ENCODE data around the gene HMCN2. TPM values are rescaled to one million over a fixed set of nuclear protein-coding genes. Genes with fewer than 3 reads are reported as not detected.

Gene HMCN2
- total and polyA plus RNA-seq, 2 donors (not counting 3 experiments of a cell fraction or from before 2014, with no cell fraction given): 0.04 to 0.24 TPM

GRCh38 chr9:130343445-130343918 is 77.9 kb downstream of the HMCN2 start:
- no peak overlapping the region for H3K4me2 ChIP-seq (ENCODE audit: insufficient read depth, low read length)
- BruUV-seq (replicated peaks): no TSS peak
- no peaks in the 10 kb centered on the region for H3K9me3 ChIP-seq (replicated peaks; ENCODE audit: control insufficient read depth, insufficient read depth, low read length)
- no peaks in the 10 kb centered on the region for H3K9me1 ChIP-seq (replicated peaks; ENCODE audit: control insufficient read depth, extremely low read depth, insufficient read depth, low read length)
- dilution Hi-C loops (cut with MboI; ENCODE audit: extremely low pct_ligation_motif_present, low sequenced_read_pairs) (no loop called here), intact Hi-C loops (cut with micrococcal nuclease) (loop anchor here (1.0 to 2.0 kb wide), 4 partner anchors 79 to 236 kb away; partner anchors contain the start of gene HMCN2)
- CTCF ChIA-PET: interaction anchor here (0.9 to 3.5 kb wide), 8 partner anchors 10 to 236 kb away, joined by 3 to 21 read pairs (median 4); partner anchors contain the start of gene HMCN2
- no peaks in the 10 kb centered on the region for H3K36me3 ChIP-seq (ENCODE audit: control insufficient read depth in 2 of 2, extremely low read depth in 1 of 2, insufficient read depth in 2 of 2, low read length in 2 of 2)
- H4K20me1 ChIP-seq (replicated peaks; ENCODE audit: control insufficient read depth, extremely low read depth, insufficient read depth, low read length): no peaks in the 10 kb centered on the region
- no peak overlapping the region for H3K4me3 ChIP-seq (replicated peaks in 1 of 3; ENCODE audit: insufficient read depth in 1 of 3, low read depth in 1 of 3, low read length in 3 of 3)
- FAIRE-seq (no peak), DNase-seq (ENCODE audit: low read depth, low spot score) (no peak)
- no peaks in the 10 kb centered on the region for H3K27me3 ChIP-seq (ENCODE audit: control insufficient read depth in 2 of 2, insufficient read depth in 2 of 2, low read length in 2 of 2)
- no peaks in the 10 kb centered on the region for H3K79me2 ChIP-seq (ENCODE audit: control insufficient read depth, insufficient read depth, low read length)
- no peak overlapping the region for H2AFZ ChIP-seq (ENCODE audit: low read depth, low read length)
- TF ChIP-seq FOS (IDR thresholded peaks at IDR 0.05; ENCODE audit: borderline replicate concordance, insufficient read depth, low read length): no peak
- TF ChIP-seq, protein P1, sequence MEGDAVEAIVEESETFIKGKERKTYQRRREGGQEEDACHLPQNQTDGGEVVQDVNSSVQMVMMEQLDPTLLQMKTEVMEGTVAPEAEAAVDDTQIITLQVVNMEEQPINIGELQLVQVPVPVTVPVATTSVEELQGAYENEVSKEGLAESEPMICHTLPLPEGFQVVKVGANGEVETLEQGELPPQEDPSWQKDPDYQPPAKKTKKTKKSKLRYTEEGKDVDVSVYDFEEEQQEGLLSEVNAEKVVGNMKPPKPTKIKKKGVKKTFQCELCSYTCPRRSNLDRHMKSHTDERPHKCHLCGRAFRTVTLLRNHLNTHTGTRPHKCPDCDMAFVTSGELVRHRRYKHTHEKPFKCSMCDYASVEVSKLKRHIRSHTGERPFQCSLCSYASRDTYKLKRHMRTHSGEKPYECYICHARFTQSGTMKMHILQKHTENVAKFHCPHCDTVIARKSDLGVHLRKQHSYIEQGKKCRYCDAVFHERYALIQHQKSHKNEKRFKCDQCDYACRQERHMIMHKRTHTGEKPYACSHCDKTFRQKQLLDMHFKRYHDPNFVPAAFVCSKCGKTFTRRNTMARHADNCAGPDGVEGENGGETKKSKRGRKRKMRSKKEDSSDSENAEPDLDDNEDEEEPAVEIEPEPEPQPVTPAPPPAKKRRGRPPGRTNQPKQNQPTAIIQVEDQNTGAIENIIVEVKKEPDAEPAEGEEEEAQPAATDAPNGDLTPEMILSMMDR (IDR thresholded peaks at IDR 0.05; ENCODE audit: extremely low read depth in 1 of 2, insufficient read depth in 1 of 2, low read depth in 1 of 2, low read length in 2 of 2): peak; percentile 61 to 82
- TF ChIP-seq MYC (IDR thresholded peaks at IDR 0.05; ENCODE audit: low read depth, low read length): no peak
- POLR2A ChIA-PET: no interaction called here
- no peaks in the 10 kb centered on the region for H3K4me1 ChIP-seq (ENCODE audit: control insufficient read depth, extremely low read depth, insufficient read depth, low read length)
- H3K27ac ChIP-seq (ENCODE audit: insufficient read depth, low read depth, low read length): no peak overlapping the region
- H3K9ac ChIP-seq (replicated peaks; ENCODE audit: extremely low read depth, insufficient read depth, low read length): no peak overlapping the region

- TF ChIP-seq POLR2A (IDR thresholded peaks at IDR 0.05; ENCODE audit: low read depth, low read length) (no peak), JUN (IDR thresholded peaks at IDR 0.05; ENCODE audit: borderline replicate concordance, insufficient read depth, insufficient read length, low read depth) (no peak), POLR2AphosphoS5 (IDR thresholded peaks at IDR 0.05; ENCODE audit: insufficient read depth, low read depth, low read length) (no peak), MYC (IDR thresholded peaks at IDR 0.05; ENCODE audit: low read depth, low read length) (no peak), MAX (IDR thresholded peaks at IDR 0.05; ENCODE audit: insufficient read depth, insufficient read length) (no peak), EZH2 (IDR thresholded peaks at IDR 0.05; ENCODE audit: borderline replicate concordance, low read depth, low read length, severe bottlenecking) (no peak), GATA2 (IDR thresholded peaks at IDR 0.05; ENCODE audit: insufficient read depth, insufficient read length, low read depth, low read length) (no peak), FOS (IDR thresholded peaks at IDR 0.05; ENCODE audit: borderline replicate concordance, insufficient read depth, low read length) (no peak)
- TF ChIP-seq, protein P1 (IDR thresholded peaks at IDR 0.05; ENCODE audit: extremely low read depth in 1 of 2, insufficient read depth in 1 of 2, low read depth in 1 of 2, low read length in 2 of 2): no peak
- no peak for FAIRE-seq
Observed at GRCh38 chr9:130344366-130344765, 78.8 kb downstream of the HMCN2 start.

More at GRCh38 chr9:130344366-130344765, 78.8 kb downstream of the HMCN2 start:
- POLR2A ChIA-PET: no interaction called here
- intact Hi-C loops (cut with micrococcal nuclease): no loop called here
- no peak overlapping the region for H3K9ac ChIP-seq (replicated peaks; ENCODE audit: extremely low read depth, insufficient read depth, low read length)
- CTCF ChIA-PET: no interaction called here
- BruUV-seq (replicated peaks): no TSS peak
- no peak overlapping the region for H3K4me2 ChIP-seq (ENCODE audit: insufficient read depth, low read length)
- H4K20me1 ChIP-seq (replicated peaks; ENCODE audit: control insufficient read depth, extremely low read depth, insufficient read depth, low read length): no peaks in the 10 kb centered on the region
- no peaks in the 10 kb centered on the region for H3K36me3 ChIP-seq (ENCODE audit: control insufficient read depth in 2 of 2, extremely low read depth in 1 of 2, insufficient read depth in 2 of 2, low read length in 2 of 2)
- H3K79me2 ChIP-seq (ENCODE audit: control insufficient read depth, insufficient read depth, low read length): no peaks in the 10 kb centered on the region
- no peak overlapping the region for H3K4me3 ChIP-seq (replicated peaks in 1 of 3; ENCODE audit: insufficient read depth in 1 of 3, low read depth in 1 of 3, low read length in 3 of 3)
- DNase-seq (ENCODE audit: low read depth, low spot score): no peak
- no peaks in the 10 kb centered on the region for H3K9me1 ChIP-seq (replicated peaks; ENCODE audit: control insufficient read depth, extremely low read depth, insufficient read depth, low read length)
- H3K27me3 ChIP-seq (ENCODE audit: control insufficient read depth in 2 of 2, insufficient read depth in 2 of 2, low read length in 2 of 2): no peaks in the 10 kb centered on the region
- no peaks in the 10 kb centered on the region for H3K9me3 ChIP-seq (replicated peaks; ENCODE audit: control insufficient read depth, insufficient read depth, low read length)
- no peaks in the 10 kb centered on the region for H3K4me1 ChIP-seq (ENCODE audit: control insufficient read depth, extremely low read depth, insufficient read depth, low read length)
- no peak overlapping the region for H3K27ac ChIP-seq (ENCODE audit: insufficient read depth, low read depth, low read length)
- H2AFZ ChIP-seq (ENCODE audit: low read depth, low read length): no peak overlapping the region
- dilution Hi-C loops (cut with MboI; ENCODE audit: extremely low pct_ligation_motif_present, low sequenced_read_pairs): no loop called here
